Upper lobe of right lung (tissue), 1 donor: Measurements from ENCODE around the gene SNX24. TPM values are rescaled to one million over a fixed set of nuclear protein-coding genes. Genes with fewer than 3 reads are reported as not detected.
"Not testable (repeated sequence)": the region's sequence is repeated elsewhere in the genome, so short reads cannot be mapped to it uniquely, and the experiment has no call there.

ENCODE experiments used
- ATAC-seq: fragments of 200-7000 bp; cut with Tn5 transposase; one replicate; pipeline ENCODE4 v1.9.1; 2020; ENCODE audit warnings: mild to moderate bottlenecking, moderate library complexity
- DNase-seq: peaks from one replicate; pipeline ENCODE4 v3.0.0-alpha.2; 2020
- H3K27ac ChIP-seq: fragments of 200-600 bp; one replicate; pipeline ENCODE4 v1.8.0; 2022
- H3K27me3 ChIP-seq: fragments of 200-600 bp; one replicate; pipeline ENCODE4 v1.8.0; 2022; ENCODE audit warnings: mild to moderate bottlenecking
- H3K36me3 ChIP-seq: fragments of 200-600 bp; one replicate; pipeline ENCODE4 v1.8.0; 2022
- H3K4me1 ChIP-seq: fragments of 200-600 bp; one replicate; pipeline ENCODE4 v1.8.0; 2022
- H3K4me3 ChIP-seq: fragments of 200-600 bp; one replicate; pipeline ENCODE4 v1.8.0; 2022; ENCODE audit warnings: mild to moderate bottlenecking
- H3K9me3 ChIP-seq: fragments of 200-600 bp; one replicate; pipeline ENCODE4 v1.8.0; 2022
- intact Hi-C: fragments of 100-400 bp; cut with DNase I; formaldehyde crosslinking; loops from one replicate; pipeline ENCODE4 v1.11.0; 2022
- total RNA-seq: library from RNA; stranded (reverse); fragmentation: NEBNext Ultra II Directional; extraction: Animal tissue kit (Norgen Biotek cat#: 25700); gene quantifications from one replicate; pipeline ENCODE4 v1.2.1, GENCODE V29; 2021
- TF ChIP-seq, protein P1 (sequence below): fragments of 200-600 bp; IDR thresholded peaks from one replicate; pipeline ENCODE4 v1.8.0; 2022; ENCODE audit warnings: antibody characterized with exemption
- donor health status: DM: no; HTN: yes; CAD: no; lungs with severe emphysema.

The SNX24 gene
- total RNA-seq, 1 donor from 2014 or later = 30.2 TPM

DNA sequence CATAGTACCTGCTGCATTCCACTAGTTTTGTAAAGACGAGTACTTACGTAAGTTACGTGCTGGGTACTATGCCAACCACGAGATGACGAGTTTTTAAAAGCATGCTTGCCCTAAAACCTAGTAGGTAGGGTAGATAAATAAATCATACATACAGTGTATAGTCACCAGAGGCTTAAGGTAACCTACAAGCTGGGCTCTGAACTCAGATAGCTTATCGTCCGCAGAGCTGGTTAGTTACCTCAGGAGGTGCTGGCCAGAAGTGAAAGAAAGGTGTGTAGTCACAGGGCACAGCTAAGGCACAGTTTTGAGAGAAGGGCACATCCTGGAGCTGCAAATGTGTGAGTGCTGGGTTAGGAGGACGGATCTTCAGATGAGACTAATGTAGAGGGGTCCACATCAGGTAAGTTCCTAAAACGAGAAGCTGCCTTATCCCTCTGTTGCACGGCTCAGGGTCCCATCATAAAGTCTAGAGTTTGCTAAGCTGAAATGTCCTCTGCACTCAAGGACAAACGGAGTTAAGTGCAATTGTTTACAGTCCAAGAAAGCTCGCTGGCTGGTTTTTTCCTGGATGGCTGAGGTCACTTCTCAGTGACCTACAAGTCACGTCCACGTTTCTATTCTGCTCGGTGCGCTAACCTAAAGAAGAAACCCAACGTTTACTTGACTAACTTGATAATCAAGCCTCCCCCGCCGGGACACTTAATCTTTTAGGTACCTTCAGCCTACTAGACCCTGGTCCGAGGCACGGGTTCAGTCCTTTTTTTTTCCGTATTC, 1.1 kb upstream of the SNX24 start:
- H3K4me1 ChIP-seq = peaks cover 39% of the 10 kb centered on the region
- intact Hi-C loops = no loop called here
- no peaks in the 10 kb centered on the region for H3K36me3 ChIP-seq
- H3K27ac ChIP-seq = peak overlapping the region; percentile 88
- DNase-seq = no peak
- H3K27me3 ChIP-seq = no peaks in the 10 kb centered on the region
- TF ChIP-seq, protein P1, sequence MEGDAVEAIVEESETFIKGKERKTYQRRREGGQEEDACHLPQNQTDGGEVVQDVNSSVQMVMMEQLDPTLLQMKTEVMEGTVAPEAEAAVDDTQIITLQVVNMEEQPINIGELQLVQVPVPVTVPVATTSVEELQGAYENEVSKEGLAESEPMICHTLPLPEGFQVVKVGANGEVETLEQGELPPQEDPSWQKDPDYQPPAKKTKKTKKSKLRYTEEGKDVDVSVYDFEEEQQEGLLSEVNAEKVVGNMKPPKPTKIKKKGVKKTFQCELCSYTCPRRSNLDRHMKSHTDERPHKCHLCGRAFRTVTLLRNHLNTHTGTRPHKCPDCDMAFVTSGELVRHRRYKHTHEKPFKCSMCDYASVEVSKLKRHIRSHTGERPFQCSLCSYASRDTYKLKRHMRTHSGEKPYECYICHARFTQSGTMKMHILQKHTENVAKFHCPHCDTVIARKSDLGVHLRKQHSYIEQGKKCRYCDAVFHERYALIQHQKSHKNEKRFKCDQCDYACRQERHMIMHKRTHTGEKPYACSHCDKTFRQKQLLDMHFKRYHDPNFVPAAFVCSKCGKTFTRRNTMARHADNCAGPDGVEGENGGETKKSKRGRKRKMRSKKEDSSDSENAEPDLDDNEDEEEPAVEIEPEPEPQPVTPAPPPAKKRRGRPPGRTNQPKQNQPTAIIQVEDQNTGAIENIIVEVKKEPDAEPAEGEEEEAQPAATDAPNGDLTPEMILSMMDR = no peak
- H3K9me3 ChIP-seq = no peaks in the 10 kb centered on the region
- H3K4me3 ChIP-seq = peak overlapping the region; percentile 83
- ATAC-seq = peak; percentile 4

GRCh38 chr5:122844910-122845228, 544 bp upstream of the SNX24 start:
- intact Hi-C loops = no loop called here
- peak; percentile 0 for ATAC-seq
- TF ChIP-seq, protein P1 = no peak

GRCh38 chr5:122846051-122846550, 688 bp downstream of the SNX24 start:
- H3K4me1 ChIP-seq = peaks cover 48% of the 10 kb centered on the region
- TF ChIP-seq, protein P1 = no peak
- intact Hi-C loops = no loop called here
- DNase-seq = no peak
- H3K4me3 ChIP-seq = peak overlapping the region; percentile 83
- H3K27ac ChIP-seq = peak overlapping the region; percentile 92
- no peaks in the 10 kb centered on the region for H3K36me3 ChIP-seq
- peak; percentile 28 for ATAC-seq
- H3K9me3 ChIP-seq = no peaks in the 10 kb centered on the region
- H3K27me3 ChIP-seq = no peaks in the 10 kb centered on the region

More at GRCh38 chr5:122844910-122845228, 544 bp upstream of the SNX24 start:
- no peaks in the 10 kb centered on the region for H3K27me3 ChIP-seq
- peaks cover 41% of the 10 kb centered on the region for H3K4me1 ChIP-seq
- H3K36me3 ChIP-seq = no peaks in the 10 kb centered on the region
- peak overlapping the region; percentile 83 for H3K4me3 ChIP-seq
- peak overlapping the region; percentile 88 for H3K27ac ChIP-seq
- DNase-seq = no peak
- no peaks in the 10 kb centered on the region for H3K9me3 ChIP-seq

- no peaks in the 10 kb centered on the region for H3K27me3 ChIP-seq
- TF ChIP-seq, protein P1 = no peak
- H3K9me3 ChIP-seq = no peaks in the 10 kb centered on the region
- H3K4me1 ChIP-seq = peaks cover 48% of the 10 kb centered on the region
- intact Hi-C loops = no loop called here
- no peak overlapping the region for H3K4me3 ChIP-seq
- ATAC-seq (no peak), DNase-seq (no peak)
- peak overlapping the region; percentile 43 for H3K27ac ChIP-seq
- H3K36me3 ChIP-seq = no peaks in the 10 kb centered on the region
Observed at GRCh38 chr5:122847687-122848081, 2.3 kb downstream of the SNX24 start.

DNA sequence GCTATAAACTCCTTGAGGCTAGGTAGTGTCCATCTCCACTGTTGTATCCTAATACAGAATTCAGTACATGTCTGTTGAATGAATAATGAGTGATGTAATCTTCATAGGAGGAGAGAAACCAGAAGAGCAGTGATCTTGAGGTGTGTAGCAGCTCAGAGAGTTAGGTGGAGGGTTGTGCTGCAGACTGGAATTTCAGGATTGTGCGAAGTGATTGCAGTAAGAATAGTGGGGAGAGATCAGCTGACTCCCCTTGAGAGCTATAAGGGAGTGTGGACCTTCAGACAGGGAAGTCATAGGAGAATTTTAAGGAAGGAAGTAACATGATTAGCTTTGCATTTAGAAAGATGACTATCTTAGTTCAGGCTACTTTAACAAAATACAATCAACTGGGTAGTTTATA, 4.4 kb downstream of the SNX24 start:
- intact Hi-C loops = no loop called here
- DNase-seq (no peak), ATAC-seq (peak; percentile 76)
- Histone ChIP-seq H3K27me3 (no peaks in the 10 kb centered on the region), H3K36me3 (no peaks in the 10 kb centered on the region), H3K9me3 (no peaks in the 10 kb centered on the region), H3K4me3 (no peak overlapping the region), H3K4me1 (peaks cover 37% of the 10 kb centered on the region), H3K27ac (peak overlapping the region; percentile 43)
- TF ChIP-seq, protein P1 = no peak

GRCh38 chr5:122857538-122857937, 12.1 kb downstream of the SNX24 start:
- H3K4me3 ChIP-seq, DNase-seq, H3K27me3 ChIP-seq, intact Hi-C loops, ATAC-seq, H3K27ac ChIP-seq, H3K36me3 ChIP-seq, H3K9me3 ChIP-seq, H3K4me1 ChIP-seq: not testable (repeated sequence)
